ENCODE results near the gene CTSD. TPM values are rescaled to one million over a fixed set of nuclear protein-coding genes. Genes with fewer than 3 reads are reported as not detected.

The CTSD gene
- total and polyA plus RNA-seq, 2 experiments from 2014 or later: 67.1 to 251 TPM

DNA sequence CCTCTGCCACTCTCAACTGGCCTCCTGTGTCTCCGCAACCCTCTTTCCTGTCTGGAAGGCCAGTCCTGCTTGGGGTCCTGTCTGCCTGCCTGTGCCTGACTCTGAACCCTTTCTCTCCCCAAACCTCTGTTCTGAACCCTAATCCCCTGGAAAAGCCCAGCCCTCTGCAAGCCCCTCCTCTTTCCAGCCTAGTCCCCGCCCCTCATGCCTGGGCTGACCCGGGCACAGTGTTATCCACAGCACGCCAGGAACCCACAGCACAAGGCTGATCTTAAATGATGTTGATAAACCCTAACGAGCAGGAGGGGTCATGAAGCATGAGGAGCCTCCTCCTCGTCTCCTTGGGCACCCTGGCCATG, 13.3 kb downstream of the CTSD start, which contains the start of gene IFITM10:
TSS of gene IFITM10 (minus strand) at position 115 of the 359 bp plus-strand sequence. CDS start 153 bp downstream, outside the sequence.
- peaks cover 36% of the 10 kb centered on the region for H3K27me3 ChIP-seq (ENCODE audit: insufficient read depth)
- peak within 1 kb of the TSS; percentile 88 for H3K4me2 ChIP-seq
- peaks cover 9% of the 10 kb centered on the region; the same call in 1 of the 2 replicates for H3F3A ChIP-seq (replicated peaks; ENCODE audit: low read depth)
- H3K4me1 ChIP-seq (ENCODE audit: insufficient read depth): no peaks in the 10 kb centered on the region; the same call in 1 of the 2 replicates
- H2AFZ ChIP-seq: no peak within 1 kb of the TSS
- DNase-seq (ENCODE audit: low spot score) (peak; percentile 50), ATAC-seq (peak; percentile 65)
- H3K36me3 ChIP-seq (ENCODE audit: insufficient read depth): no peaks in the 10 kb centered on the region
- H3K27ac ChIP-seq (ENCODE audit: low read depth): no peak within 1 kb of the TSS
- TF ChIP-seq EZH2 (IDR thresholded peaks at IDR 0.05; ENCODE audit: low read depth, unreplicated experiment) (no peak), STAT1 (IDR thresholded peaks at IDR 0.05; ENCODE audit: unreplicated experiment) (no peak), EZH2phosphoT487 (IDR thresholded peaks at IDR 0.05; ENCODE audit: unreplicated experiment) (no peak), ZNF331 (CRISPR knock-in tag; IDR thresholded peaks at IDR 0.05; ENCODE audit: low read depth) (no peak), CREB1 (CRISPR knock-in tag; IDR thresholded peaks at IDR 0.05; ENCODE audit: low read depth) (no peak), ZNF114 (CRISPR knock-in tag; IDR thresholded peaks at IDR 0.05) (no peak), JUNB (IDR thresholded peaks at IDR 0.05; ENCODE audit: unreplicated experiment) (no peak), ZNF462 (CRISPR knock-in tag; IDR thresholded peaks at IDR 0.05) (no peak), POLR2AphosphoS5 (IDR thresholded peaks at IDR 0.05; ENCODE audit: low read depth) (no peak), NANOG (IDR thresholded peaks at IDR 0.05; ENCODE audit: borderline replicate concordance) (no peak), CTCF (conservative IDR thresholded peaks at IDR 0.05; ENCODE audit: low read depth in 2 of 2) (no peak)
- TF ChIP-seq, protein P1, sequence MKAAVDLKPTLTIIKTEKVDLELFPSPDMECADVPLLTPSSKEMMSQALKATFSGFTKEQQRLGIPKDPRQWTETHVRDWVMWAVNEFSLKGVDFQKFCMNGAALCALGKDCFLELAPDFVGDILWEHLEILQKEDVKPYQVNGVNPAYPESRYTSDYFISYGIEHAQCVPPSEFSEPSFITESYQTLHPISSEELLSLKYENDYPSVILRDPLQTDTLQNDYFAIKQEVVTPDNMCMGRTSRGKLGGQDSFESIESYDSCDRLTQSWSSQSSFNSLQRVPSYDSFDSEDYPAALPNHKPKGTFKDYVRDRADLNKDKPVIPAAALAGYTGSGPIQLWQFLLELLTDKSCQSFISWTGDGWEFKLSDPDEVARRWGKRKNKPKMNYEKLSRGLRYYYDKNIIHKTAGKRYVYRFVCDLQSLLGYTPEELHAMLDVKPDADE (IDR thresholded peaks at IDR 0.05): no peak
- TF ChIP-seq, protein P2, sequence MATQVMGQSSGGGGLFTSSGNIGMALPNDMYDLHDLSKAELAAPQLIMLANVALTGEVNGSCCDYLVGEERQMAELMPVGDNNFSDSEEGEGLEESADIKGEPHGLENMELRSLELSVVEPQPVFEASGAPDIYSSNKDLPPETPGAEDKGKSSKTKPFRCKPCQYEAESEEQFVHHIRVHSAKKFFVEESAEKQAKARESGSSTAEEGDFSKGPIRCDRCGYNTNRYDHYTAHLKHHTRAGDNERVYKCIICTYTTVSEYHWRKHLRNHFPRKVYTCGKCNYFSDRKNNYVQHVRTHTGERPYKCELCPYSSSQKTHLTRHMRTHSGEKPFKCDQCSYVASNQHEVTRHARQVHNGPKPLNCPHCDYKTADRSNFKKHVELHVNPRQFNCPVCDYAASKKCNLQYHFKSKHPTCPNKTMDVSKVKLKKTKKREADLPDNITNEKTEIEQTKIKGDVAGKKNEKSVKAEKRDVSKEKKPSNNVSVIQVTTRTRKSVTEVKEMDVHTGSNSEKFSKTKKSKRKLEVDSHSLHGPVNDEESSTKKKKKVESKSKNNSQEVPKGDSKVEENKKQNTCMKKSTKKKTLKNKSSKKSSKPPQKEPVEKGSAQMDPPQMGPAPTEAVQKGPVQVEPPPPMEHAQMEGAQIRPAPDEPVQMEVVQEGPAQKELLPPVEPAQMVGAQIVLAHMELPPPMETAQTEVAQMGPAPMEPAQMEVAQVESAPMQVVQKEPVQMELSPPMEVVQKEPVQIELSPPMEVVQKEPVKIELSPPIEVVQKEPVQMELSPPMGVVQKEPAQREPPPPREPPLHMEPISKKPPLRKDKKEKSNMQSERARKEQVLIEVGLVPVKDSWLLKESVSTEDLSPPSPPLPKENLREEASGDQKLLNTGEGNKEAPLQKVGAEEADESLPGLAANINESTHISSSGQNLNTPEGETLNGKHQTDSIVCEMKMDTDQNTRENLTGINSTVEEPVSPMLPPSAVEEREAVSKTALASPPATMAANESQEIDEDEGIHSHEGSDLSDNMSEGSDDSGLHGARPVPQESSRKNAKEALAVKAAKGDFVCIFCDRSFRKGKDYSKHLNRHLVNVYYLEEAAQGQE (IDR thresholded peaks at IDR 0.05; ENCODE audit: unreplicated experiment): no peak
- H3K4me3 ChIP-seq: peak within 1 kb of the TSS; percentile 62
- Mint-ChIP-seq H3K27me3 (ENCODE audit: insufficient read depth, low read depth, poor library complexity) (peaks cover 37% of the 10 kb centered on the region), H3K9me3 (peaks cover 7% of the 10 kb centered on the region), H3K4me3 (peak within 1 kb of the TSS; percentile 45), H3K36me3 (ENCODE audit: low read depth) (peaks cover 10% of the 10 kb centered on the region), H3K27ac (no peak within 1 kb of the TSS), H3K4me1 (peaks cover 11% of the 10 kb centered on the region; the same call in 2 of the 3 replicates)
- no peaks in the 10 kb centered on the region for H4K20me1 ChIP-seq (replicated peaks; ENCODE audit: insufficient read depth)
- H3K9me2 ChIP-seq (ENCODE audit: insufficient read depth): no peaks in the 10 kb centered on the region
- no peaks in the 10 kb centered on the region for H3K79me2 ChIP-seq (replicated peaks; ENCODE audit: insufficient read depth)

All from GM23338 (cell line).